ENCODE data around the gene USP37.

Gene USP37

GRCh38 chr2:218477247-218477646 is 90.9 kb downstream of the USP37 start:
- Histone ChIP-seq H3K27ac (ENCODE audit: low read depth, low read length) (no peak overlapping the region), H3F3A (ENCODE audit: insufficient read depth) (peaks cover 6% of the 10 kb centered on the region; the same call in 1 of the 2 replicates), H3K36me3 (ENCODE audit: low read length) (peaks cover 50% of the 10 kb centered on the region), H3K9me2 (replicated peaks; ENCODE audit: insufficient read depth, low read length) (no peaks in the 10 kb centered on the region), H4K20me1 (ENCODE audit: low read depth, low read length) (no peaks in the 10 kb centered on the region), H3K79me2 (ENCODE audit: insufficient read depth, low read length) (no peaks in the 10 kb centered on the region), H3K4me2 (ENCODE audit: low read depth, low read length, poor library complexity, severe bottlenecking) (no peak overlapping the region), H3K9me3 (ENCODE audit: insufficient read depth, low read length) (no peaks in the 10 kb centered on the region), H3K9ac (ENCODE audit: low read length) (no peak overlapping the region), H3K27me3 (ENCODE audit: low read length) (no peaks in the 10 kb centered on the region), H3K4me3 (ENCODE audit: insufficient read depth, low read length, poor library complexity, severe bottlenecking) (no peak overlapping the region), H2AFZ (ENCODE audit: low read depth, low read length, severe bottlenecking) (no peak overlapping the region)
- no peak for TF ChIP-seq EZH2phosphoT487 (conservative IDR thresholded peaks at IDR 0.05; ENCODE audit: low read length)
- TF ChIP-seq, protein P1, sequence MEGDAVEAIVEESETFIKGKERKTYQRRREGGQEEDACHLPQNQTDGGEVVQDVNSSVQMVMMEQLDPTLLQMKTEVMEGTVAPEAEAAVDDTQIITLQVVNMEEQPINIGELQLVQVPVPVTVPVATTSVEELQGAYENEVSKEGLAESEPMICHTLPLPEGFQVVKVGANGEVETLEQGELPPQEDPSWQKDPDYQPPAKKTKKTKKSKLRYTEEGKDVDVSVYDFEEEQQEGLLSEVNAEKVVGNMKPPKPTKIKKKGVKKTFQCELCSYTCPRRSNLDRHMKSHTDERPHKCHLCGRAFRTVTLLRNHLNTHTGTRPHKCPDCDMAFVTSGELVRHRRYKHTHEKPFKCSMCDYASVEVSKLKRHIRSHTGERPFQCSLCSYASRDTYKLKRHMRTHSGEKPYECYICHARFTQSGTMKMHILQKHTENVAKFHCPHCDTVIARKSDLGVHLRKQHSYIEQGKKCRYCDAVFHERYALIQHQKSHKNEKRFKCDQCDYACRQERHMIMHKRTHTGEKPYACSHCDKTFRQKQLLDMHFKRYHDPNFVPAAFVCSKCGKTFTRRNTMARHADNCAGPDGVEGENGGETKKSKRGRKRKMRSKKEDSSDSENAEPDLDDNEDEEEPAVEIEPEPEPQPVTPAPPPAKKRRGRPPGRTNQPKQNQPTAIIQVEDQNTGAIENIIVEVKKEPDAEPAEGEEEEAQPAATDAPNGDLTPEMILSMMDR (IDR thresholded peaks at IDR 0.05; ENCODE audit: insufficient read depth, low read length, poor library complexity, severe bottlenecking) = no peak

DNA sequence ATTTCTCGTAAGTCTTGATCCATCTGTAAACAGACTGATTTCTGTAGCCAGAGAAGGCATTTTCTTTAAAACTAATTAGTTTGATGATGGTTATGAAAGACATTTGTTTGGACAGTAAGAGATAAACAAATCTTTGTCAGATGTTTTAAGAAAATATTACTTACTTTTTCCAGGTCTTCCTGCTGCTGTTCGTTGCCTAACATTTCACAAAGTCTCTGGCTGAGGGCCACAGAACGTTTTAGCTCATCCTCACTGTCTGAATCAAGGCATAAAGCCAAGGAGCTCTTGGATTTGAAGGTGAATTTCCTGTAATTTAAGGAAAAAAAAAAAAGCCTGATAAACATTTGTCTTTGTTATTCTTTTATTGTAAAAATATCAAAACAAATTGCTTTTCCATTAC is 91.5 kb downstream of the USP37 start:
- H3K4me3 ChIP-seq (ENCODE audit: insufficient read depth, low read length, poor library complexity, severe bottlenecking) = no peak overlapping the region
- H3K27me3 ChIP-seq (ENCODE audit: low read length) = no peaks in the 10 kb centered on the region
- H3K79me2 ChIP-seq (ENCODE audit: insufficient read depth, low read length) = no peaks in the 10 kb centered on the region
- 0 out of 2 replicates have a peak, but pooled peaks cover 6% of the 10 kb centered on the region for H3F3A ChIP-seq (ENCODE audit: insufficient read depth)
- H3K9ac ChIP-seq (ENCODE audit: low read length) = no peak overlapping the region
- H3K9me2 ChIP-seq (replicated peaks; ENCODE audit: insufficient read depth, low read length) = no peaks in the 10 kb centered on the region
- H3K4me2 ChIP-seq (ENCODE audit: low read depth, low read length, poor library complexity, severe bottlenecking) = peak overlapping the region; percentile 14
- TF ChIP-seq EZH2phosphoT487 (conservative IDR thresholded peaks at IDR 0.05; ENCODE audit: low read length) = no peak
- TF ChIP-seq, protein P1 (IDR thresholded peaks at IDR 0.05; ENCODE audit: insufficient read depth, low read length, poor library complexity, severe bottlenecking) = no peak
- H3K9me3 ChIP-seq (ENCODE audit: insufficient read depth, low read length) = no peaks in the 10 kb centered on the region
- H4K20me1 ChIP-seq (ENCODE audit: low read depth, low read length) = no peaks in the 10 kb centered on the region
- no peak overlapping the region for H2AFZ ChIP-seq (ENCODE audit: low read depth, low read length, severe bottlenecking)
- peaks cover 45% of the 10 kb centered on the region for H3K36me3 ChIP-seq (ENCODE audit: low read length)
- H3K27ac ChIP-seq (ENCODE audit: low read depth, low read length) = no peak overlapping the region

- Histone ChIP-seq H3K9me2 (replicated peaks; ENCODE audit: insufficient read depth, low read length) (no peaks in the 10 kb centered on the region), H3F3A (ENCODE audit: insufficient read depth) (peaks cover 6% of the 10 kb centered on the region; the same call in 1 of the 2 replicates), H3K9ac (ENCODE audit: low read length) (no peak overlapping the region), H2AFZ (ENCODE audit: low read depth, low read length, severe bottlenecking) (no peak overlapping the region), H3K9me3 (ENCODE audit: insufficient read depth, low read length) (no peaks in the 10 kb centered on the region), H3K27me3 (ENCODE audit: low read length) (no peaks in the 10 kb centered on the region), H3K4me3 (ENCODE audit: insufficient read depth, low read length, poor library complexity, severe bottlenecking) (no peak overlapping the region), H3K4me2 (ENCODE audit: low read depth, low read length, poor library complexity, severe bottlenecking) (no peak overlapping the region), H3K27ac (ENCODE audit: low read depth, low read length) (no peak overlapping the region), H3K79me2 (ENCODE audit: insufficient read depth, low read length) (no peaks in the 10 kb centered on the region), H3K36me3 (ENCODE audit: low read length) (peaks cover 35% of the 10 kb centered on the region), H4K20me1 (ENCODE audit: low read depth, low read length) (no peaks in the 10 kb centered on the region)
- TF ChIP-seq, protein P1 (IDR thresholded peaks at IDR 0.05; ENCODE audit: insufficient read depth, low read length, poor library complexity, severe bottlenecking) = no peak
- no peak for TF ChIP-seq EZH2phosphoT487 (conservative IDR thresholded peaks at IDR 0.05; ENCODE audit: low read length)
Observed at GRCh38 chr2:218474527-218474926, 93.6 kb downstream of the USP37 start.
